HG02884 (cell line): ENCODE results near the gene PPM1E.
"Not testable (repeated sequence)": the region's sequence is repeated elsewhere in the genome, so short reads cannot be mapped to it uniquely, and the experiment has no call there.

Experiments used
- ATAC-seq: cut with Tn5 transposase; IDR thresholded peaks from one replicate; pipeline ENCODE4 v1.9.1; 2021; ENCODE audit warnings: mild to moderate bottlenecking, moderate library complexity; ENCODE audit not compliant: unreplicated experiment

The PPM1E gene

DNA sequence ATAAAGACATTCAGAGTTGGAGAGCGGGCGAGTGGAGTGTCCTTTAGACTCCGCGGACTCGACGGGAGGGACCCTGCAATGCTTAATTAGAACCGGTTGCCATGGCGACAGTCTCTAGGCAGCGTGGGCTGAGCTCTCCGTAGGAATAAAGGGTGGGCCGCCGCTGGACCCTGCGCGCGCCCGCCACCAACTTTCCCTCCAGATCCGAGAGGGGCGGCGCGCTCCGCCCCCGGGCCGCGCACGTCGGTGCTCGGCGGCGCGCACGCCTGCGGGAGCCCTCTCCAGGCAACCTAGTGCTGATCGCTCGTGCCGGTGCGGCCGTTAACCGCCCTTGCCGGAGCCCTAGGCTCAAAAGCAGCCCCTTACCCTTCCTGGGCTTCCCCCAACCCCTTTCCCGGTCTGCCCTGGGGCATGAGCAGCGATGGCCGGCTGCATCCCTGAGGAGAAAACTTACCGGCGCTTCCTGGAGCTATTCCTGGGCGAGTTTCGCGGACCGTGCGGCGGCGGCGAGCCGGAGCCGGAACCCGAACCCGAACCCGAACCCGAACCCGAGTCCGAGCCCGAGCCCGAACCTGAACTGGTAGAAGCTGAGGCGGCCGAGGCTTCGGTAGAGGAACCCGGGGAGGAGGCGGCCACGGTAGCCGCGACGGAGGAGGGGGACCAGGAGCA, at the start of gene PPM1E:
Gene PPM1E, plus strand, starts transcription at position 278 of the 669 bp plus-strand sequence.
- no peak for ATAC-seq

DNA sequence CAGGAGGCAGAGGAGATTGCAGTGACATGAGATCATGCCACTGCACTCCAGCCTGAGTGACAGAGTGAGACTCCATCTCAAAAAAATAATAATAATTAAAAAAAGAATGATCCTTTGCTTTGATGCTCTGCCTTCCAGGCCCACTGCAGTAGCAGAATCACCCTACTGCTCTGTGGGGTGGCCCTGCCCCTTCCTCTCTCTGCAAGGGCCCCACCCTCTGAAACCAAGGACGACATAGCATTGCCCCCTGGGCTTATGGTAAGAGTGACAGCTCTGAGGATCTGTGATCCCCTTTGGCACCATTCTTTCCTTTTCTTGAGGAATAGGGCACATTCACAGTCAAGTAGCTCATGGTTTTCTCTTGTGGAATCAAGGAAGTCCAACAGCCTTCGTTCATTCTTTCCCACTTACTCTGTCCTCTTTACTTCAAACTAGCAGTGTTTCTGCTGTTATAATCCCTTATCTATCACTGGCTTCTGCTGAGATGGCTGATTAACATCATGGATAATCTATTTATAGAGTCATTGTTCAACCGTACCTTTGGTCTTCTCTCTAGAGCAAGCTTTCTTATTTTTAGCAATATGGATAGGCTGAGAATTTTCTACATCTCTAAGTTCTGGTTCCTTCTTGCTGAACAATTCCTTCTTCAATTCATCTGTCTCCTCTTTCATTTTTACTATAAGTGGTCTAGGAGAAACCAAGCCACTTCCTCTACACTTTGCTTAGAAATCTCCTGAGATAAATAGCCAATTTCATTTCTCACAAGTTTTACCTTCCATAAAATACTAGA, 49.1 kb upstream of the PPM1E start:
- ATAC-seq, result no peak

DNA sequence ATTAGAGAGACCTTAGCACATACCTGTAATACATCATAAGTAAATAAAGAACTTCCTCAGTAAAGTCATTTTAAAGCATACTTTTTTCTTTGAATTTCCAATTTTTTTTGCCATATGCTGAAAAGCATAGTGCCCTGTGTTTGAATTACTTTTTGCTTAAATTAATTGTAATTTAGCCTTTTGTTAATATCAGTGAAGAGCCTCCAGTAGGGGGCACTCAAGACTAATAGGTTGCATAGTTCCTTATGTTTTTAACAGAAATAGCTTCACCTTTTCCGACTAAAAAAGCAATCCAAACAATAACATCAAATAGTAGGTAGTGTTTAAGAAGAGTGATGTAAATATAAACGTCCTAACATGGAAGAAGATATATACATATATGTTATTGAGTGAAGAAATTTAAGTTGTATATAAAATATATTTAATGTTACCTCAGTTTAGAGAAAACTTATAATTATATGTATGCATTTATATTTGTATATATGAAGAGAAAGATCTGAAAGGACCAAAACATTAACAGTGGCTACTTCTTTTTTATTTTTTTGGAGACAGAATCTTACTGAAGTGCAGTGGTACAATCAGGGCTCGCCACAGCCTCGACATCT, 44.6 kb upstream of the PPM1E start:
- no peak for ATAC-seq

DNA sequence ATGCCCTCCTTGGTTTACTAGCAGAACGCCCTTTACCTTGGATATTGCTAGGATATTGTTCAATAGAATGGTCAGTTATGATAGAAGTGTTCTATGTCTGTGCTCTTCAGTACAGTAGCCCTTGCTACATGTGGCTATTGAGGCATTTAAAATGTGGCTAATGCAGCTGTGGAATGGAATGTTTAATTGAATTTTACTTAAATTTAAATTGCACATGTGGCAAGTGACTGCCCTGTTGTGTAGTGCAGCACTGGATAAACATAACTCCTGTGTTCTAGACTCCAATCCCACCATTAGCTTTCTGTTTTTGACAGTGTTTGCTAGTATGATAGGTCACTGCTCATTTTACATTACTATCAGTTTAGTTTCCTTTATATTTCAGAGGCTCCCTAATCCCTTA, 33.4 kb upstream of the PPM1E start:
- no peak for ATAC-seq

DNA sequence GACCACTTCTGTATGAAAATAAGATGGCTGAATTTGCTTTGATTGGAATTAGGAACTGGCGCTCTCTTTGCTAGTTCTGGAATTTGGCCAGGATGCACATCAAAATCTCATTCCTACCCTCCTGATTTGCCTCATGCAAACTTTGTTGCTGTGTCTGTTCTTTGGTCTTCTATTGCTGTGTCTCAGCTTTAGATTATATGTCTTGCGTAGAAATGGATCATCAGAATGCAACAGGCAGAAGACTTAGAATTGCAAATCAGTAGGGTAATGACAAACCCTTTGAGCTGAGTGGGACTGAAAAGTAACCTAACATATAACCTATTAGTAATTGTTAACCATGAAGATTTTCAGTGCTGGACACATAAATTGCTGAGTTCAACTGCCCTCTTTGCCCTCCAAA, 33.0 kb upstream of the PPM1E start:
- no peak for ATAC-seq

DNA sequence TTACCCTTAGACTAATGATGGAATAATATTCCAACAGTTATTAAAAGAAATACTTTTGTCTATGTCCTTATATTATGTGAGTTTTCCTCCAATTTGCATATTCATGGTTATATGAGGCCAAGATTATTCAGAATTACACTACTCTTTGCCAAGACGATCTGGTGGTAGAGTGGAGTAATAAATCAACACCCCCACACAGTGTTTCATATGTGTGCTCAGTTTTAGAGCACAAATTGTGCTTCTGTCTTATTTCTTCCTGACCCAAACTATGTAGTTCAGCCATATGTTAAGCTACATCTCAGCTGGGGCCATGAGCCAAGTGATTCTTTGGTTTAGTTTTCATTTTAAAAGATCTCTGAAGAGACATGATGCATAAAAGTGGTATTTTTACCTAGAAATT, 26.9 kb upstream of the PPM1E start:
- no peak for ATAC-seq

DNA sequence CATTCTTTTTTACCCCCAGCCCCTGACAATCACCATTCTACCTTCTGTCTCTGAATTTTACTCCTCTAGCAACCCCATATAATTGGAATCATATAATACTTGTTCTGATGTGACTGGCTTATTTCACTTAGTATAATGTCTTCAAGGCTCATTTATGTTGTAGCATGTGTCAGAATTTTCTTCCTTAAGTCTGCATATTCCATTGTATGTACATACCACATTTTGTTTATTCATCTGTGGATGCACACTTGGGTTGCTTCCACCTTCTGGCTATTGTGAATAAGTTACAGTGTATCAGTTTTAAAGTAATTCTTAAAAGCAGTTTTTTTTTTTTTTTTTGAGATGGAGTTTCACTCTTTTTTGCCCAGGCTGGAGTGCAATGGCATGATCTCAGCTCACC, 24.7 kb upstream of the PPM1E start:
- ATAC-seq, result no peak

DNA sequence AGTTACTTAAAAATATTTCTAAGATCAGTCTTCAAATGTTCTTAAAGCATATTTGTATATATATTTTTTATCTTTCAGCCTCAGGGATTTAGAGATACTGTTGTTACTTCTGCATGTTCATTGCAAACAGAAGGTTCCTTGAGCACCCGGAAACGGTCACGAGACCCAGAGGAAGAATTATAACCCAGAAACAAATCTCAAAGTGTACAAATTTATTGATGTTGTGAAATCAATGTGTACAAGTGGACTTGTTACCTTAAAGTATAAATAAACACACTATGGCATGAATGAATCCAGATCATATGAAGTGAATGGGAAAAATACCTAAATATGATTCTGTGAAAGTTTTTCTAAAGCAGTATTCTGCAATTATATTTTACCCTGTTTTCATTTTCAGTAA, 21.6 kb upstream of the PPM1E start:
- ATAC-seq, result no peak

DNA sequence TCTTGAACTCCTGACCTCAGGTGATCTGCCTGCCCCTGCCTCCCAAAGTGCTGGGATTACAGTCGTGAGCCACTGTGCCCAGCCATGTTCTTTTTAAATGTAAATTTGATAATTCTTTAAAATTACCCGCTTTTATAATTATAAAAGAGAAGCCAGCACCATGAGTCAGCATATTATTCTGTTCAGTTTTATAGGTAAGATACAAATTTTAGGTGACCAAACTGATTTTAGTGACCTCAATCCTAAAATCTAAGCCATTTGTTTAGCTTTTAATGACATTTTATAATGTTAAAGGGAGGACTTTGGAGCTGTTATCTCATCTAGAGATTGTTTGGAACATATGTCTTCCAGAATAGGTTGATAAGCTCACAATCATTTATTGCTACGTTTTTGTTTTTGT, 20.8 kb upstream of the PPM1E start:
- no peak for ATAC-seq

DNA sequence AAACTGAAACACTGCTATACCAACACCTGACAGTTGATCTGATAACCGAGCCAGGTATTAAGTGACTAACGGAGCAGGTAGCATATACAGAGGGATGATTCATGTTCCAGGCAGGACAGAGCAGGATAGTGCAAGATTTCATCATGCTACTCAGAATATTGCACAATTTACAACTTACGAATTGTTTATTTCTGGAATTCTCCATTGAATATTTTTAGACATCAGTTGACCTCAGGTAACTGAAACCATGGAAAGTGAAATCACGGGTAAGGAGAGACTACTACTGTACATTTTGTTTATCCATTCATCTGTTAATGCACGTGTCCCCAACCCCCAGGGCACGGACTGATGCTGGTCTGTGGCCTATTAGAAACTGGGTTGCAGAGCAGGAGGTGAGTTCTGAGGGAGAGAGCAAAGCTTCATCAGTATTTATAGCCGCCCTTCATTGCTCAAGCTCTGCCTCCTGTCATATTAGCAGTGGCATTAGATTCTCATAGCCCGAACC, 14.5 kb upstream of the PPM1E start:
- ATAC-seq, result no peak

DNA sequence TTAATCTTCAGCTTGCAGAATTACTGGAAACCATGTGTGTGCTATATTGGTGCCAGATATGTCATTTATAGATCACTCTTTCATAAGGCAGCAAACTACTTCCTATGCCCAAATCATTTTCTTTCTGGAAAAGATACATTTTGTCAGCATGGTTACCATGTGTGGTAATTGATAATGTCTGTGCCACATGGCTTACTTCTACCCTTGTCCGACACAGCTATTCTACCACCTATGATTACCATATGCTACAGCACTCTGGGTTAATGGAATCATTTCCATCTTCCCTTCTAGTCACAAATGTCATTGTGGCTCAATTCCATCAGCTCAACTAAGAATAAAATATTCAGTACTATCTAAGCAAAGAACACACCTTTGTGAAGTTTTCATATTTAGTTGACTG, 8.0 kb upstream of the PPM1E start:
- no peak for ATAC-seq

DNA sequence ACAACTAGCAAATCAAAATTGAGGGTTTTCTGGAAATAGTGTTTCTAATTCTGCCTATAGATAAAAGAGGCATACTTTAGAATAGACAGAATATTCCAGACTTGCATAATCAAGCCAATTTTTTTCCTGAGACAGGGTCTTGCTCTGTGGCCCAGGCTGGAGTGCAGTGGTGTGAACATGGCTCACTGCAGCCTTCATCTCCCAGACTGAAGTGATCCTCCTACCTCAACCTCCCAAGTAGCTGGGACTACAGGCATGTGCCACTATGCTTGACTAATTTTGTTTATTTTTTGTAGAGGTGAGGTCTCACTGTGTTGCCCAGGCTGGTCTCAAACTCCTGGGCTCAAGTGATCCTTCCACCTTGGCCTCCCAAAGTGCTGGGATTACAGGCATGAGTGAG, 6.0 kb upstream of the PPM1E start:
- not testable (repeated sequence) for ATAC-seq

DNA sequence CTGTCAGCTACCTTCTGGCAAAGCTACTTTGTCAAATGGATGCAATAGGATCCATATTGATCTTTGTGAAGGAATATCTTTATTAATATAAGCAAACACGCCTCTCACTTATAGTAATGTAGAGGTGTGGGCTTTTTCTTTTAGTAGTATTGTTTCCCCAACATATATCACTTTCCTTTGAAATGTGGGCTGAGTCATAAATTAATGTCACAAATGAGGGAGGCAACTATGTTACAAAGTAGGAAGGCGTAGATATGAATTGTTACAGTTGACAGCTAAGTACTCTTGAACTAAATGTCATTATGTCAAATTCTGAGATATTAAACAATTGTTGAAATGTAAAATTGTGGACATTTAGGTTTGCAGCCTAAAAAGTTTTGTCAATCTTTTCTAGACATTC, 2.6 kb upstream of the PPM1E start:
- no peak for ATAC-seq

DNA sequence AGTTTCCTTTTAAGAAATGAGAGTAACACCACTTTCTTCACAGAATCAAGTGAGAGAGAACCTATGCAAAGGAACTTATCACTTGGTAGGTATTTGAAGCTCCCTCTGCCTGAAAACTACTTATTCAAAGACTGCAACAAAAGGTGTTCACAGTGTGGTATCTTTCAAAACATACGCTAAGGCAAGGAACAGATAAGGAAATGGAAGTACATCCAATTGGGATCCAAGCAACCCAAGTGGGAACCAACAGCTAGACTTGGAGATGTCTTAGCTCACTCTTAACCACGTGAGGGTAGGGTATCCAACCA, 431 bp upstream of the PPM1E start:
- no peak for ATAC-seq

DNA sequence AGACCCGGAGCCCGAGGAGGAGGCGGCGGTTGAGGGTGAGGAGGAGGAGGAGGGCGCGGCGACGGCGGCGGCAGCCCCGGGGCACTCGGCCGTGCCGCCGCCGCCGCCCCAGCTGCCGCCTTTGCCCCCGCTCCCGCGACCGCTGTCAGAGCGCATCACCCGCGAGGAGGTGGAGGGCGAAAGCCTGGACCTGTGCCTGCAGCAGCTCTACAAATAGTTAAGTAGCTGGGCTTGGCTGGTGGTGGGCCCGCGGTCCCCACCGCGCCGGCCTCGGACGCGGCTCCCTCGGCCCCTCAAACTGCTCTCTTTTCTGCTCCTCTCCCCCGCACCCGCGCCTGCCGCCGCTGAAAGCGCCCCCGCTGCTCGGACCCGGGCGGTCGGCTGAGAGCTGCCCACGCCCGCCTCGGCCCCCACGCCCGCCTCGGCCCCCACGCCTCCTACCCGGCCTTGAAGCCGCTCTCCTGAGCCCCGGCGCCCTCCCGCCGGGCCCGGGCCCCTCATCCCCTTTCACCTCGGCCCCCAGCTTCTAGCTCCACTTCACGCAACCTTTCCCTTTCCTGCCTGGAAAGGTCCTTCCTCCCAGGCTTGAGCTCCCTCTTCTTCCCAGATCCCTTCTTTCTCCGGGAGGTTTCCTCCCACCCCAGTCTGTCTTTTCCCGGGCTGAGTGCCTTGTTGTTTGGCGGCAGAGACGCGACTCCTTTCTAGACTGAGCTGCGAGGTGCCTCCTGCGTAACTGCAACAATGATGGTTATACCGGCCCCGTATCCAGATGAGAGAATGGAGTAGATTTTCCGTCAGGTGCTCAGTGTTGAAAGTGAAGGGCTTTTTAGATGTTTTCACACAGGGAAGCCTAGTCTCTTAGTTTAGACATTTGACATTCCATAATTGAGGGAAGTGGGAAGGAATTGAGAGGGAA, 850 bp downstream of the PPM1E start:
- ATAC-seq, result no peak

DNA sequence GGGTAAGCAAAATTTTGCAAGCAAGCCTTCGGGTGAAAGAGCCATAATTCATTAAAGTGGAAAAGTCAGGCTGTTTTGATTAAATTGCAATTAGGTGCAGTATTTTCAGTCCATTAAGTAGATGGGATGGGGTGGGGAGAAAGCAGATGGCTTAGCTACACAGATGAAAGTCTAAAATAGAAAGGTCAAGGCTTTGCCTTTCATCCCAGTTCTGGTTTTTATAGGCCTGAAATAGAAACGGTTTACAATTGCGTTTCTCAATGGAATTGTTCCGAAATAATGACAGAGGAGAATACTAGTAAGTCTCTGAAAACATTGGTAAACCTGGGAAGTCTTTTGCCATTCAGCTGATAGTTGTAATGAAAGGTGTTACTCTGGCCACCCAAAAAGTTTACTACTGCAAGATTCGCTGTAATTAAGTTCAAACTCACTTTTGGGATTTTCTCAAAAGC, 1.5 kb downstream of the PPM1E start:
- ATAC-seq, result no peak

DNA sequence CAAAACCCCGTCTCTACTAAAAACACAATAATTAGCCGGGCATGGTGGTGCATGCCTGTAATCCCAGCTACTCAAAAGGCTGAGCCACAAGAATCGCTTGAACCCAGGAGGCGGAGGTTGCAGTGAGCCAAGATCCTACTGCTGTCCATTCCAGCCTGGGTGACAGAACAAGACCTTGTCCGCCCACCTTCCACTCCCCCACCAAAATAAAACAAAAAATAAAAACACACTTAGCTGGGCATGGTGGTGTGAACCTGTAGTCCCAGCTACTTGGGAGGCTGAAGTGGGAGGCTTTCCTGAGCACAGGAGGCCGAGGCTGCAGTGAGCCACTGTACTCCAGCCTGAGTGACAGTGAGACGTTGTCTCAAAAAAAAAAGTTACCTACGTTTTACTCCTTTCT, 3.2 kb downstream of the PPM1E start:
- no peak for ATAC-seq

DNA sequence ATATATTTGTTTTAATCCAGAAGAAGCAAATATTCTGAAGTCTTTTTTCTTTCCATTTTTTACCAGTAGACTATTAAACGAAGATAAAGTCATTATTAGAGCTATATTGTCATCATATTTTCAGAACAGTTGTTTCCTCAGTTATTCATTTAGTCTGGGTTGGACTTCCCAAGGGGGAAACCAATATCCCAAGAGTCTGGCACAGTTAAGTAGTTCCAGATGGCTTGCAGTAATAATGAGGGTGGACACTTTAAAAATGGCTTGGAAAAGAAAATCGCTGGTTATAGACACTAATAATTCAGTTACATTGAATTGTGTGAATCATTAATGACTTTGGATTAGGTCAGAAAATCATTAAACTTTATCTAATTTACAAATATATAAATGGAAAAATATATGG, 3.9 kb downstream of the PPM1E start:
- ATAC-seq, result no peak

DNA sequence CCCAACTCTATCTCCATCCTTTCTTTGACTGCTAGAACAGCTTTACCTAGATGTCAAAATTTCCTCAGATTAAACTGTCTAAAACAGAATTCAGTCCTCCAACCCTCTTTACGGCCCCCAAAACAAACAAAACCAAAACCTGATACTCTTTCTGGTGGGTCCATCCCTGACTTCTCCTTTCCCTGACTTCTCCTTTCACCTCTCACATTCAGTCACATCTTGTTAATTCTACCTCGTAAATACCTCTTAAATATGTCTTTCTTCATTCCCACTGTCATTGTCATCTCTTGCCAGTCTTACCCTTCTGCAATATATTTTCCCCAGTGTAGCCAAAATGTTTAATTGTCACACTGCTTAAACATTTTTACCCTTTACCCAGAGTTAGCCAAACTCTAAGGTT, 4.6 kb downstream of the PPM1E start:
- no peak for ATAC-seq

DNA sequence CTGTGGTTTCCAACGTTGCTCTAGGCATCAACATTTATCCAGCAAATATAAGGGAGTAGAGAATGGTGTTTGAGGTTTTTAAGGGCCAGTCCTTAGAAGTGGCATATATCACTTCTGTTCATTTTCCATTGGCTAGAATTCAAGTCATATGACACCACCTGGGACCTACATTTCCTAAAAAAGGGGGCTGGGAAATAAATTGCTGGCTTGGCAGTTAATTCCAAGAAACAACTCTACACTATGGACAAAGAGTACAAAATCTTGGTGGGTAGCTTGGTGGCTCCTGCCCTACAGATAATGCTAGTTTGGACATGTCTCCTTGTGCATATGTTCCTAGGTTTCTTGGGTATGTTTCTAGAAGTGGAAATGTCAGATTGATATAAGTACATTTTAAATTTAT, 7.6 kb downstream of the PPM1E start:
- no peak for ATAC-seq

DNA sequence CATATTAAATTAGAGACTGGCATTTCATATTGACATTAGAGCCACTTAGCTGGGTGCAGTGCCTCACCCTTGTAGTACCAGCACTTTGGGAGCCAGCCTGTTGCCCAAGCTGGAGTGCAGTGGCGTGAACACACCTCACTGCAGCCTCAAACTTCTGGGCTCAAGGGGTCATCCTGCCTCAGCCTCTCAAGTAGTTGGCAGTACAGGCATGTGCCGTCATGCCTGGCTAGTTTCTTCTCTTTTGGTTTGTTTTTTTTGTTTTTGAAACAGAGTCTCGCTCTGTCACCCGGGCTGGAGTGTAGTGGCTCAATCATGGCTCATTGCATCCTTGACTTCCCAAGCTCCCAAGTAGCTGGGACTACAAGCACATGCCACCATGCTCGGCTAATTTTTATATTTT, 8.7 kb downstream of the PPM1E start:
- ATAC-seq, result no peak
